Pancreas (tissue), 10 donors: ENCODE measurements around the gene CAPN14. TPM values are rescaled to one million over a fixed set of nuclear protein-coding genes. Genes with fewer than 3 reads are reported as not detected.

ENCODE experiments used
- ATAC-seq, 4 donors: fragments of 200-7000 bp; cut with Tn5 transposase; one replicate each; pipeline versions ENCODE4 v1.8.0 to v1.9.1; 2020; ENCODE audit warnings: mild to moderate bottlenecking in 4 of 4, moderate library complexity in 4 of 4
- DNase-seq, 6 donors: peaks; one replicate each; pipeline ENCODE4 v3.0.0-alpha.2; 2020
- FAIRE-seq: peaks from 2 replicates; lab custom pipeline; 2012; peaks lifted over from hg19 to GRCh38; lab: Jason Lieb, UNC
- H3K27ac ChIP-seq, 4 donors: fragments of 200-600 bp; sonication (generic); 1 replicate in 3 of 4; 2 replicates in 1 of 4; pipeline versions ENCODE4 v1.5.0 to v1.8.0; 2020
- H3K27me3 ChIP-seq, 4 donors: fragments of 200-600 bp; one replicate each; pipeline ENCODE4 v1.8.0; 2021
- H3K36me3 ChIP-seq, 3 donors: fragments of 200-600 bp; sonication (generic) in 1 of 3; one replicate each; pipeline versions ENCODE4 v1.5.0 to v1.8.0; 2020 to 2021
- H3K4me1 ChIP-seq, 3 donors: fragments of 200-600 bp; one replicate each; pipeline ENCODE4 v1.8.0; 2021
- H3K4me3 ChIP-seq, 4 donors: fragments of 200-600 bp; sonication (generic) in 2 of 4; one replicate each; pipeline versions ENCODE4 v1.5.0 to v1.8.0; 2020 to 2021
- H3K9me3 ChIP-seq, 4 donors: fragments of 200-600 bp; one replicate each; pipeline ENCODE4 v1.8.0; 2021
- WGBS, 2 donors: extraction: QIAGEN DNeasy Blood & Tissue Kit; methylation state at CpG; one replicate each; pipeline ENCODE4 v1.1.7; 2013; 5-methylcytosine and 5-hydroxymethylcytosine counted together
- intact Hi-C, 3 donors: fragments of 100-400 bp; cut with DNase I; formaldehyde crosslinking; loops; one replicate each; pipeline versions ENCODE4 v1.11.1 to v1.14.2; 2022
- polyA plus RNA-seq, 2 donors: library from polyadenylated mRNA; stranded (reverse); fragments of 200-250 nt; gene quantifications; one replicate each; pipeline ENCODE4 v1.2.3, GENCODE V29; 2013
- total RNA-seq, 6 donors: library from RNA; stranded (reverse); fragmentation: NEBNext Ultra II Directional in 4 of 6; extraction: Animal tissue kit (Norgen Biotek cat#: 25700) in 4 of 6; gene quantifications; one replicate each; pipeline versions ENCODE4 v1.2.1 to v1.2.4, GENCODE V29; 2021 to 2023
- TF ChIP-seq, protein P1 (sequence below), 4 donors: fragments of 200-600 bp; sonication (generic) in 3 of 4; IDR thresholded peaks; one replicate each; pipeline versions ENCODE4 v1.5.0 to v1.8.0; 2021; ENCODE audit warnings: antibody characterized with exemption in 4 of 4
- donor health status: healthy with polysubstance abuse.
- donor health status: DM: no; HTN: no; CAD: no; lungs with moderate emphysema.
- donor health status: DM: no; HTN: no; CAD: no.
- donor health status: control.
- donor health status: control.
- donor health status: Bipolar disorder and iron deficiency.
- donor health status: DM: yes; HTN: yes; CAD: no.
- donor health status: DM: no; HTN: no; CAD: no.
- donor health status: DM: no; HTN: no; CAD: no.
- donor health status: DM: yes; HTN: yes; CAD: no.

The CAPN14 gene
- total and polyA plus RNA-seq, 8 donors: 0.06 to 0.08 (median 0.07) TPM; not detected in 5

DNA sequence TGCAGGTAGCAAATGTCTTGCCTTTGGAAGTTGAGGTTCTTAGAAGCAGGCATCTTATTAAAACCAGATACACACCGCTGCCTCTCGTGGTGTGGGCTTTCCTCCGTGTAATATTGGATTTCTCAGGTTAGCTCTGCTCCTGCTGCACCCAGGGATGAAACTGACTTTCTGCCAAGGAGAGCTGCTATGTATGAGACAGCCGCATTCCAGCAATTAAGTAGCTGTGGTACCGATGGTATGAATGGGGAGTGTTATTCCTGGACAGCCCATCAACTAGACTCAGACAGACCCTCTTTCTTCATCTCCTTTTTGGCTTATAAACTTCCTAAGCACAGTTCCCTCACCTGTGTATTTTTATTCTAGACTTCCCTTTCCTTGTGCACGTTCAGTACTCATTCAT lies 9.8 kb upstream of the CAPN14 start:
- TF ChIP-seq, protein P1, sequence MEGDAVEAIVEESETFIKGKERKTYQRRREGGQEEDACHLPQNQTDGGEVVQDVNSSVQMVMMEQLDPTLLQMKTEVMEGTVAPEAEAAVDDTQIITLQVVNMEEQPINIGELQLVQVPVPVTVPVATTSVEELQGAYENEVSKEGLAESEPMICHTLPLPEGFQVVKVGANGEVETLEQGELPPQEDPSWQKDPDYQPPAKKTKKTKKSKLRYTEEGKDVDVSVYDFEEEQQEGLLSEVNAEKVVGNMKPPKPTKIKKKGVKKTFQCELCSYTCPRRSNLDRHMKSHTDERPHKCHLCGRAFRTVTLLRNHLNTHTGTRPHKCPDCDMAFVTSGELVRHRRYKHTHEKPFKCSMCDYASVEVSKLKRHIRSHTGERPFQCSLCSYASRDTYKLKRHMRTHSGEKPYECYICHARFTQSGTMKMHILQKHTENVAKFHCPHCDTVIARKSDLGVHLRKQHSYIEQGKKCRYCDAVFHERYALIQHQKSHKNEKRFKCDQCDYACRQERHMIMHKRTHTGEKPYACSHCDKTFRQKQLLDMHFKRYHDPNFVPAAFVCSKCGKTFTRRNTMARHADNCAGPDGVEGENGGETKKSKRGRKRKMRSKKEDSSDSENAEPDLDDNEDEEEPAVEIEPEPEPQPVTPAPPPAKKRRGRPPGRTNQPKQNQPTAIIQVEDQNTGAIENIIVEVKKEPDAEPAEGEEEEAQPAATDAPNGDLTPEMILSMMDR (IDR thresholded peaks at IDR 0.05): no peak
- intact Hi-C loops: no loop called here
- Histone ChIP-seq H3K36me3 (no peaks in the 10 kb centered on the region), H3K27me3 (peaks cover 0 to 10% (median 0%) of the 10 kb centered on the region in 4 donors), H3K27ac (no peak overlapping the region), H3K9me3 (no peaks in the 10 kb centered on the region), H3K4me3 (no peak overlapping the region), H3K4me1 (no peaks in the 10 kb centered on the region)
- no peak for FAIRE-seq
- WGBS, 2 donors: 44 to 59% methylated on average over 6 of the region's 6 CpGs
- no peak for DNase-seq
- ATAC-seq: no peak

DNA sequence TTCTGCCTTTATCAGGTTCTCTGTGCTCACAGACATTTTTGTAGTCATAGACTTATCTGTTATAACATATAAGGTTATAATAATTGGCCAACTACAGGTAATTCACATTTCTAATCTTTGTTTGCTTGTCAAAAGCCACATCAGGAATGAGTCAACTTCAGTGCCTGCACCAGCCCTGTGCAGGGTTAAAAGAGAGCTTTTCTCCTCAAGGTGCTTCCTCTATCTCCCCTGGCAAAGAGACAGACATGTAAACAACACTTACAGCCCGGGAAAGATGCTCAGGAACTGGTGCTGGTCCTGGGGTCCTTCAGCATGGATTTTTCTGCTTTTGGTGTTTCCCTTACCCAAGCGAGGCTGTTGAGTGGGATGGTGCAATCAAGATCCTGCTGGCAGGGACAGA lies 9.0 kb upstream of the CAPN14 start:
- H3K4me3 ChIP-seq: no peak overlapping the region
- no peak for ATAC-seq
- no peak overlapping the region for H3K27ac ChIP-seq
- intact Hi-C loops: no loop called here
- H3K27me3 ChIP-seq: peaks cover 0 to 10% (median 0%) of the 10 kb centered on the region in 4 donors
- no peaks in the 10 kb centered on the region for H3K4me1 ChIP-seq
- H3K9me3 ChIP-seq: no peaks in the 10 kb centered on the region
- no peaks in the 10 kb centered on the region for H3K36me3 ChIP-seq
- TF ChIP-seq, protein P1 (IDR thresholded peaks at IDR 0.05): no peak
- FAIRE-seq: no peak
- DNase-seq: no peak
- WGBS, 2 donors: 9 to 17% methylated on average over 2 of the region's 2 CpGs

DNA sequence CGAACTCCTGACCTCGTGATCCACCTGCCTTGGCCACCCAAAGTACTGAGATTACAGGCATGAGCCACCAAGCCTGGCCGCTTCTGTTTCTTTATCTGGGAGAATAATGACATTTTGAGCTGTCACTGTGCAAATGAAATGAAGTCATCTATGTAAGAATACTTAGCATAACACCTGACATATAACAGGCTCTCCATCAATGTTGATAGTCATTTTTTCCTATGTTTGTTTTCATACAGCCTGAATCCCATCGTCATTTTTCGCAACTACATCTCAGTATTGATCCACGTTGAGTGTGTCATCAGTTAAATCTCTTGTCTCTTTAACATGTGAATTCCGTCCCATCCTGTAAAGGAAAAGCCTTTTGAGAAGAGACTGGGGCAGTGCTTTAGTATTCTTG lies 6.4 kb upstream of the CAPN14 start:
- Histone ChIP-seq H3K4me3 (no peak overlapping the region), H3K27ac (no peak overlapping the region), H3K9me3 (no peaks in the 10 kb centered on the region), H3K4me1 (no peaks in the 10 kb centered on the region), H3K27me3 (peaks cover 0 to 6% (median 0%) of the 10 kb centered on the region in 4 donors), H3K36me3 (no peaks in the 10 kb centered on the region)
- intact Hi-C loops: no loop called here
- DNase-seq (no peak), FAIRE-seq (no peak), ATAC-seq (no peak)
- TF ChIP-seq, protein P1 (IDR thresholded peaks at IDR 0.05): no peak
- 59 to 65% methylated on average over 7 of the region's 7 CpGs for WGBS, 2 donors

DNA sequence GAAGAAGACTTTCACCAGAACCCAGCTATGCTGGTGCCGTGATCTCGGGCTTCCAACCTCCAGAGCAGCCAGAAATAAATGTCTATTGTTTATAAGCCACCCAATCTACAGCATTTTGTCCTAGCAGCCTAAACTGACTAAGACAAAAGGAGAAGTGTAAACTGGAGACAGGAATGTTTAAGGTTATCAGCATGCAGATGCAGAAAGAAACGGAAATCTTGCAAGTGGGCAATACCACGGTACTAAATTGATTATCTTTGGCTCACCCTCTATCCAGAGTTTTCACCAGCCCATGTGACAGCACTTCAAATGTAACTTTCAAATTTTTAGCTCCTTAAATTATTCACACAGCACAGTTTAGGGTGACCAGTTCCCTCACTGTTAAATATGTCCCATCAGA lies 5.7 kb upstream of the CAPN14 start:
- Histone ChIP-seq H3K27me3 (peaks cover 0 to 6% (median 0%) of the 10 kb centered on the region in 4 donors), H3K36me3 (no peaks in the 10 kb centered on the region), H3K4me3 (no peak overlapping the region), H3K27ac (no peak overlapping the region), H3K4me1 (no peaks in the 10 kb centered on the region), H3K9me3 (no peaks in the 10 kb centered on the region)
- TF ChIP-seq, protein P1 (IDR thresholded peaks at IDR 0.05): no peak
- DNase-seq: no peak
- FAIRE-seq: no peak
- 50 to 78% methylated on average over 4 of the region's 4 CpGs for whole genome bisulfite sequencing, 2 donors
- ATAC-seq: no peak
- intact Hi-C loops: no loop called here

DNA sequence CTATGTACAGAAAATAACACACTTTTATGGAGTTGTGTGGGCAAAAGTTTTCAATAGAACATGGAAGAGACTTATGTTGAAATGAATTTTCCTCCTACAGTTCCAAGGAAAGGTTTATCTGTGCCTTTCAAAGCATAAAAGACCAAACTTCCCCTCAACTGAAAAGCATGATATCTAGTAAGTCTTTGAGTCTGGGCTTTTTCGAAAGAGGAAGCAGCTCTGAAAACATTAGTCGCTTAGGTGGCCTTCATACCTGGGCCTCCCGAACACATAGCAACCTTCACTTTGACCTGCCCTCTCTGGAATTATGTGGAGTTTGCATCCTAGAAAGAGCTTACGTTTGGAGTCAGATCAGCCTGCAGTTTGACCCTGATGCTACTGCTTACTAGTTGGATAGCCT lies 4.8 kb upstream of the CAPN14 start:
- Histone ChIP-seq H3K9me3 (no peaks in the 10 kb centered on the region), H3K4me3 (no peak overlapping the region), H3K27me3 (peaks cover 0 to 6% (median 0%) of the 10 kb centered on the region in 4 donors), H3K36me3 (no peaks in the 10 kb centered on the region), H3K27ac (no peak overlapping the region), H3K4me1 (no peaks in the 10 kb centered on the region)
- 60 to 84% methylated on average over 4 of the region's 4 CpGs for WGBS, 2 donors
- intact Hi-C loops: no loop called here
- FAIRE-seq: no peak
- no peak for ATAC-seq
- no peak for DNase-seq
- TF ChIP-seq, protein P1 (IDR thresholded peaks at IDR 0.05): no peak
